WTC11 (cell line): ENCODE data around the gene HLA-G.

ENCODE experiments used
- CREB1 ChIP-seq: sonication (generic); formaldehyde crosslinking; IDR thresholded peaks from 2 replicates; pipeline ENCODE4 v1.8.0; 2023; ENCODE audit warnings: mild to moderate bottlenecking, missing genetic modification reagents
- CTCF ChIP-seq: fragments of 200-600 bp; IDR thresholded peaks from 2 replicates; pipeline ENCODE4 v1.8.0; 2022; ENCODE audit warnings: antibody characterized with exemption
- ESRRA ChIP-seq: sonication (generic); formaldehyde crosslinking; IDR thresholded peaks from 2 replicates; pipeline ENCODE4 v1.8.1; 2022; ENCODE audit warnings: mild to moderate bottlenecking, missing genetic modification reagents, borderline replicate concordance
- GABPB1 ChIP-seq: sonication (generic); formaldehyde crosslinking; IDR thresholded peaks from 2 replicates; pipeline ENCODE4 v1.8.1; 2023; ENCODE audit warnings: mild to moderate bottlenecking, missing genetic modification reagents
- NFE2L1 ChIP-seq: sonication (generic); formaldehyde crosslinking; IDR thresholded peaks from 2 replicates; pipeline ENCODE4 v1.8.1; 2023; ENCODE audit warnings: missing genetic modification reagents
- TCF7 ChIP-seq: sonication (generic); formaldehyde crosslinking; IDR thresholded peaks from 2 replicates; pipeline ENCODE4 v1.8.0; 2022; ENCODE audit warnings: mild to moderate bottlenecking, low read depth, missing genetic modification reagents, moderate library complexity
- ZNF416 ChIP-seq: fragments of 250-450 bp; sonication (Bioruptor Pico); IDR thresholded peaks from 2 replicates; pipeline ENCODE4 v1.9.0; 2021; ENCODE audit warnings: mild to moderate bottlenecking, inconsistent platforms
- TF ChIP-seq, protein P1 (sequence below): sonication (generic); formaldehyde crosslinking; IDR thresholded peaks from 2 replicates; pipeline ENCODE4 v1.8.0; 2023; ENCODE audit warnings: missing genetic modification reagents

DNA sequence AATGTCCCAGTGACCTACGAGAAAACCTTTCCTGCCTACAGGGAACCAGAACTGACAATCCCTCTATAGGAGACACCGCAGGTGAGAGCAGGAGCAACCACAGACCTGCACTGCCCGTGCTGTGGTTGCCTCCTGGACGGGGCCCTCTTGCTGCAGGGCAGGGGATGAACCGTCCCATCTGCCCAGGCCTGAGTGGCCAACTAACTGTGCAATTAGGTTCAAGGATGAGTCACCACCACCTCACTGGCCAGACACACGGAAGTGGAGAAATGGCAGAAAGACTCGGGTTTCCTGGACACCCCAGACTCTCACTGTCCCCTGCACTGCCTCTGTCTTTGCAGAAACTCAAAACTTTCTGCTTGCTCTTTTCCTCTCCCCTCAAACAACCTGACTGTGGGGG is 13.8 kb upstream of the HLA-G start:
- TF ChIP-seq CTCF: no peak
- no peak for TF ChIP-seq CREB1 (CRISPR knock-in tag)
- no peak for TF ChIP-seq GABPB1 (CRISPR knock-in tag)
- no peak for TF ChIP-seq TCF7 (CRISPR knock-in tag)
- no peak for TF ChIP-seq ZNF416 (CRISPR knock-in tag)
- no peak for TF ChIP-seq NFE2L1 (CRISPR knock-in tag)
- TF ChIP-seq, protein P1, sequence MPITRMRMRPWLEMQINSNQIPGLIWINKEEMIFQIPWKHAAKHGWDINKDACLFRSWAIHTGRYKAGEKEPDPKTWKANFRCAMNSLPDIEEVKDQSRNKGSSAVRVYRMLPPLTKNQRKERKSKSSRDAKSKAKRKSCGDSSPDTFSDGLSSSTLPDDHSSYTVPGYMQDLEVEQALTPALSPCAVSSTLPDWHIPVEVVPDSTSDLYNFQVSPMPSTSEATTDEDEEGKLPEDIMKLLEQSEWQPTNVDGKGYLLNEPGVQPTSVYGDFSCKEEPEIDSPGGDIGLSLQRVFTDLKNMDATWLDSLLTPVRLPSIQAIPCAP (CRISPR knock-in tag): no peak
- TF ChIP-seq ESRRA: no peak
